GM12878 (cell line): ENCODE data around the gene NAV2. TPM values are rescaled to one million over a fixed set of nuclear protein-coding genes. Genes with fewer than 3 reads are reported as not detected.

Source experiments
- ATAC-seq: fragments of 200-7000 bp; cut with Tn5 transposase; 3 replicates; pipeline ENCODE4 v1.9.1; 2020; ENCODE audit warnings: mild to moderate bottlenecking, moderate library complexity
- BruUV-seq: library from RNA; stranded (reverse); fragments of 400-500 nt; replicated peaks from 2 replicates; lab custom pipeline; 2021; lab: Mats Ljungman, UMichigan
- CTCF ChIA-PET: fragments of 300-600 bp; sonication (Branson Sonifier 250); formaldehyde crosslinking; extraction: SDS; loops from one replicate; lab custom pipeline; 2021; ENCODE audit warnings: inconsistent platforms; lab: Yijun Ruan, JAX
- POLR2A ChIA-PET: fragments of 350-600 bp; formaldehyde crosslinking; extraction: SDS; loops from one replicate; lab custom pipeline; 2021; ENCODE audit warnings: inconsistent platforms; lab: Charles Lee
- RAD21 ChIA-PET: fragments of 300-600 bp; sonication (Branson Sonifier 250); formaldehyde crosslinking; loops from one replicate; lab custom pipeline; 2023; ENCODE audit warnings: antibody characterized with exemption; ENCODE audit not compliant: unreplicated experiment; lab: Charles Lee
- SMC1A ChIA-PET: fragments of 300-600 bp; sonication (Branson Sonifier 250); formaldehyde crosslinking; loops from one replicate; lab custom pipeline; 2023; ENCODE audit not compliant: unreplicated experiment, uncharacterized antibody; lab: Charles Lee
- DNase-seq: peaks from one replicate; pipeline ENCODE4 v3.0.0-alpha.2; 2011; ENCODE audit warnings: low read depth, low spot score
- FAIRE-seq: peaks from 3 replicates; lab custom pipeline; 2011; peaks lifted over from hg19 to GRCh38; lab: Jason Lieb, UNC
- H2AFZ ChIP-seq: 2 replicates; pipeline ENCODE4 v1.6.0; 2011; ENCODE audit warnings: low read depth, low read length, control low read depth; ENCODE audit not compliant: control insufficient read depth
- H3K27ac ChIP-seq: 2 replicates; pipeline ENCODE4 v1.5.1; 2011; ENCODE audit warnings: control low read depth; ENCODE audit not compliant: control insufficient read depth, insufficient read depth
- H3K27me3 ChIP-seq, 2 experiments: replicated peaks in 1 of 2; 2 replicates each; pipeline versions ENCODE4 v1.6.0 to v1.6.1; 2011; ENCODE audit warnings: low read length in 1 of 2; ENCODE audit not compliant: control insufficient read depth in 2 of 2, insufficient read depth in 2 of 2
- H3K36me3 ChIP-seq, 2 experiments: 2 replicates each; pipeline ENCODE4 v1.5.1; 2011; ENCODE audit warnings: low read length in 1 of 2; ENCODE audit not compliant: control insufficient read depth in 2 of 2, insufficient read depth in 2 of 2
- H3K4me1 ChIP-seq: 2 replicates; pipeline ENCODE4 v1.6.1; 2011; ENCODE audit warnings: mild to moderate bottlenecking, low read length, moderate library complexity, mixed read lengths; ENCODE audit not compliant: control insufficient read depth, insufficient read depth
- H3K4me2 ChIP-seq: 2 replicates; pipeline ENCODE4 v1.6.0; 2011; ENCODE audit warnings: control low read depth; ENCODE audit not compliant: control insufficient read depth, insufficient read depth
- H3K4me3 ChIP-seq: fragments of 200-600 bp; sonication (generic); 2 replicates; pipeline ENCODE4 v1.5.1; 2016
- H3K79me2 ChIP-seq: 2 replicates; pipeline ENCODE4 v1.6.0; 2011; ENCODE audit warnings: low read length; ENCODE audit not compliant: control insufficient read depth, insufficient read depth
- H3K9ac ChIP-seq: 2 replicates; pipeline ENCODE4 v1.8.0; 2011; ENCODE audit warnings: low read length, control low read depth, mixed read lengths; ENCODE audit not compliant: control insufficient read depth, insufficient read depth
- H3K9me3 ChIP-seq: replicated peaks from 3 replicates; pipeline ENCODE4 v1.5.1; 2011; ENCODE audit warnings: mild to moderate bottlenecking, low read length; ENCODE audit not compliant: control insufficient read depth, insufficient read depth
- H4K20me1 ChIP-seq: 2 replicates; pipeline ENCODE4 v1.6.0; 2011; ENCODE audit not compliant: control insufficient read depth, insufficient read depth
- KDM1A ChIP-seq: fragments of 200-600 bp; sonication (generic); IDR thresholded peaks from 2 replicates; pipeline ENCODE4 v1.6.1; 2016; ENCODE audit warnings: borderline replicate concordance
- MEF2B ChIP-seq: fragments of 450-650 bp; IDR thresholded peaks from 2 replicates; pipeline ENCODE4 v1.6.1; 2018; ENCODE audit warnings: mild to moderate bottlenecking, moderate library complexity; ENCODE audit not compliant: partially characterized antibody, poor library complexity, severe bottlenecking
- in situ Hi-C: fragments of 300-500 bp; cut with MboI; formaldehyde crosslinking; loops from 9 replicates; pipeline ENCODE4 v1.14.3; 2018; ENCODE audit warnings: mixed read lengths
- intact Hi-C: fragments of 100-400 bp; cut with micrococcal nuclease; formaldehyde crosslinking; loops from one replicate; pipeline ENCODE4 v1.14.2; 2022; ENCODE audit not compliant: unreplicated experiment
- polyA plus RNA-seq, 11 experiments: library from polyadenylated mRNA; depleted of rRNA in 4 of 11; unstranded in 6 of 11; stranded (reverse) in 5 of 11; fragments of >200 nt; fragmentation: Nextera tagmentation in 4 of 11; fragmentation: Illumina TruSeq in 1 of 11; extraction: Ambion mirVana in 4 of 11; extraction: Trizol in 1 of 11; gene quantifications; 1 replicate in 1 of 11; 2 replicates in 10 of 11; pipeline versions ENCODE4 v1.2.1 to v1.2.3, GENCODE V29; 2011 to 2016; ENCODE audit warnings: inconsistent platforms in 2 of 11, missing spikeins in 2 of 11, low read depth in 1 of 11
- total RNA-seq, 4 experiments: library from RNA; depleted of rRNA in 3 of 4; stranded (reverse); fragments of >200 nt in 3 of 4; fragmentation: Illumina TruSeq in 1 of 4; extraction: Trizol in 1 of 4; gene quantifications; 2 replicates each; pipeline versions ENCODE4 v1.2.1 to v1.2.3, GENCODE V29; 2013 to 2021
- TF ChIP-seq, protein P1 (sequence below): fragments of 450-650 bp; IDR thresholded peaks from 2 replicates; pipeline ENCODE4 v1.6.1; 2017; ENCODE audit warnings: mild to moderate bottlenecking, moderate library complexity

Gene NAV2
- total and polyA plus RNA-seq, 10 of the 15 experiments (the other 5 are each of a cell fraction or from before 2014, with no cell fraction given): 0.35 to 6.1 (median 1.1) TPM

DNA sequence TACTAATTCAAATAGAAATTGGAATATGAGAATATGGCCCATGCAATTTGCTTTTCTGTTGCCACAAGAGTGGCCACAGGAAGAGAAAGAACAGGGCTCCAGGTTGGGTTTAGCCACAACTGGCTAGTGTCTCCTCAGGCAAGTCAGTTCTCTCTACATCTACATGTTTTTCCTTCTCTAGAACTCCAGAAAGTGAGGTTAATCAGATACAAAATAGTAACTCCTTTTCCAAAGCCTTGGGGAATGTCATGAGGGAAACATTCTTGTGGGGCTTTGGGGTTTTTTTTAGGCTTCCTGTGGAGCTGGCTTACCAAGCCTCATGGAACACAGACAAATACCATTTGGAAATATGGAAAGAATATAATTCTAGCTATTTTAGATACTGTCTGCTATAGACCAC lies 161.6 kb downstream of the NAV2 start:
- FAIRE-seq: no peak
- H3K36me3 ChIP-seq: no peaks in the 10 kb centered on the region
- no peaks in the 10 kb centered on the region for H3K27me3 ChIP-seq
- no peak for ATAC-seq
- H2AFZ ChIP-seq: no peak overlapping the region
- intact Hi-C loops (no loop called here), in situ Hi-C loops (no loop called here)
- no peak overlapping the region for H3K27ac ChIP-seq
- no peaks in the 10 kb centered on the region for H4K20me1 ChIP-seq
- no peaks in the 10 kb centered on the region for H3K9me3 ChIP-seq
- H3K4me3 ChIP-seq: no peak overlapping the region
- TF ChIP-seq, protein P1, sequence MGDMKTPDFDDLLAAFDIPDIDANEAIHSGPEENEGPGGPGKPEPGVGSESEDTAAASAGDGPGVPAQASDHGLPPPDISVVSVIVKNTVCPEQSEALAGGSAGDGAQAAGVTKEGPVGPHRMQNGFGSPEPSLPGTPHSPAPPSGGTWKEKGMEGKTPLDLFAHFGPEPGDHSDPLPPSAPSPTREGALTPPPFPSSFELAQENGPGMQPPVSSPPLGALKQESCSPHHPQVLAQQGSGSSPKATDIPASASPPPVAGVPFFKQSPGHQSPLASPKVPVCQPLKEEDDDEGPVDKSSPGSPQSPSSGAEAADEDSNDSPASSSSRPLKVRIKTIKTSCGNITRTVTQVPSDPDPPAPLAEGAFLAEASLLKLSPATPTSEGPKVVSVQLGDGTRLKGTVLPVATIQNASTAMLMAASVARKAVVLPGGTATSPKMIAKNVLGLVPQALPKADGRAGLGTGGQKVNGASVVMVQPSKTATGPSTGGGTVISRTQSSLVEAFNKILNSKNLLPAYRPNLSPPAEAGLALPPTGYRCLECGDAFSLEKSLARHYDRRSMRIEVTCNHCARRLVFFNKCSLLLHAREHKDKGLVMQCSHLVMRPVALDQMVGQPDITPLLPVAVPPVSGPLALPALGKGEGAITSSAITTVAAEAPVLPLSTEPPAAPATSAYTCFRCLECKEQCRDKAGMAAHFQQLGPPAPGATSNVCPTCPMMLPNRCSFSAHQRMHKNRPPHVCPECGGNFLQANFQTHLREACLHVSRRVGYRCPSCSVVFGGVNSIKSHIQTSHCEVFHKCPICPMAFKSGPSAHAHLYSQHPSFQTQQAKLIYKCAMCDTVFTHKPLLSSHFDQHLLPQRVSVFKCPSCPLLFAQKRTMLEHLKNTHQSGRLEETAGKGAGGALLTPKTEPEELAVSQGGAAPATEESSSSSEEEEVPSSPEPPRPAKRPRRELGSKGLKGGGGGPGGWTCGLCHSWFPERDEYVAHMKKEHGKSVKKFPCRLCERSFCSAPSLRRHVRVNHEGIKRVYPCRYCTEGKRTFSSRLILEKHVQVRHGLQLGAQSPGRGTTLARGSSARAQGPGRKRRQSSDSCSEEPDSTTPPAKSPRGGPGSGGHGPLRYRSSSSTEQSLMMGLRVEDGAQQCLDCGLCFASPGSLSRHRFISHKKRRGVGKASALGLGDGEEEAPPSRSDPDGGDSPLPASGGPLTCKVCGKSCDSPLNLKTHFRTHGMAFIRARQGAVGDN: no peak
- TF ChIP-seq MEF2B: no peak
- no peak for TF ChIP-seq KDM1A
- no peaks in the 10 kb centered on the region for H3K79me2 ChIP-seq
- CTCF ChIA-PET: no interaction called here
- SMC1A ChIA-PET: no interaction called here
- H3K4me1 ChIP-seq: no peaks in the 10 kb centered on the region
- POLR2A ChIA-PET: no interaction called here
- no peak for DNase-seq
- RAD21 ChIA-PET: no interaction called here
- no peak overlapping the region for H3K4me2 ChIP-seq
- H3K9ac ChIP-seq: no peak overlapping the region
- BruUV-seq: no TSS peak
